IMR-90 (cell line): ENCODE measurements around the gene EIF2B2. TPM values are rescaled to one million over a fixed set of nuclear protein-coding genes. Genes with fewer than 3 reads are reported as not detected.
A peak's percentile ranks its signal among the peaks of the same experiment; 100 is the strongest.

Source experiments
- ATAC-seq: fragments of 200-7000 bp; cut with Tn5 transposase; 2 replicates; pipeline ENCODE4 v1.9.1; 2020; ENCODE audit warnings: low read depth, mild to moderate bottlenecking, moderate library complexity
- BruUV-seq: library from RNA; stranded (reverse); fragments of 400-500 nt; replicated peaks from 2 replicates; lab custom pipeline; 2021; lab: Mats Ljungman, UMichigan
- CTCF ChIA-PET: fragments of 300-600 bp; formaldehyde crosslinking; extraction: SDS; loops from one replicate; lab custom pipeline; 2021; ENCODE audit warnings: antibody characterized with exemption; lab: Yijun Ruan, JAX
- POLR2A ChIA-PET: fragments of 300-600 bp; sonication (Branson Sonifier 250); formaldehyde crosslinking; loops from one replicate; lab custom pipeline; 2022; ENCODE audit warnings: antibody characterized with exemption; ENCODE audit not compliant: unreplicated experiment; lab: Charles Lee
- DNase-seq: peaks from one replicate; pipeline ENCODE4 v3.0.0; 2013
- H2AFZ ChIP-seq: replicated peaks from 2 replicates; pipeline ENCODE3; 2013; ENCODE audit warnings: low read length, mild to moderate bottlenecking; ENCODE audit not compliant: poor library complexity
- H2AK5ac ChIP-seq: 2 replicates; pipeline ENCODE4 v1.6.1; 2013; ENCODE audit warnings: low read depth, low read length, inconsistent platforms
- H2AK9ac ChIP-seq: replicated peaks from 2 replicates; pipeline ENCODE3; 2013; ENCODE audit warnings: mild to moderate bottlenecking, low read depth, low read length, moderate library complexity; ENCODE audit not compliant: poor library complexity
- H2BK120ac ChIP-seq: 2 replicates; pipeline ENCODE4 v1.6.1; 2013; ENCODE audit warnings: low read depth, low read length, inconsistent platforms
- H2BK15ac ChIP-seq: 3 replicates; pipeline ENCODE4 v1.6.1; 2013; ENCODE audit warnings: low read depth, low read length, inconsistent platforms
- H2BK20ac ChIP-seq: 2 replicates; pipeline ENCODE4 v1.6.1; 2013; ENCODE audit warnings: low read depth, mild to moderate bottlenecking, inconsistent platforms, low read length, moderate library complexity
- H2BK5ac ChIP-seq: 2 replicates; pipeline ENCODE4 v1.6.1; 2013; ENCODE audit warnings: mild to moderate bottlenecking, low read depth, low read length, inconsistent platforms; ENCODE audit not compliant: poor library complexity, severe bottlenecking
- H3K14ac ChIP-seq: replicated peaks from 2 replicates; pipeline ENCODE4 v1.6.1; 2013; ENCODE audit warnings: low read depth, low read length, inconsistent platforms
- H3K18ac ChIP-seq: 2 replicates; pipeline ENCODE4 v1.6.1; 2013; ENCODE audit warnings: low read depth, low read length, control low read depth
- H3K23ac ChIP-seq: 2 replicates; pipeline ENCODE4 v1.6.1; 2013; ENCODE audit warnings: low read depth, low read length, inconsistent platforms
- H3K27ac ChIP-seq: 2 replicates; pipeline ENCODE4 v1.5.1; 2013; ENCODE audit warnings: mild to moderate bottlenecking, control low read depth, low read length; ENCODE audit not compliant: insufficient read depth
- H3K27me3 ChIP-seq: 2 replicates; pipeline ENCODE4 v1.6.1; 2013; ENCODE audit warnings: low read length; ENCODE audit not compliant: control insufficient read depth, insufficient read depth
- H3K36me3 ChIP-seq: 2 replicates; pipeline ENCODE4 v1.6.1; 2013; ENCODE audit warnings: low read length, mixed read lengths; ENCODE audit not compliant: control insufficient read depth, insufficient read depth
- H3K4ac ChIP-seq: 2 replicates; pipeline ENCODE4 v1.6.1; 2013; ENCODE audit warnings: low read depth, low read length, inconsistent platforms
- H3K4me1 ChIP-seq: 2 replicates; pipeline ENCODE4 v1.6.1; 2013; ENCODE audit warnings: low read length, mixed read lengths; ENCODE audit not compliant: control insufficient read depth, insufficient read depth
- H3K4me2 ChIP-seq: 2 replicates; pipeline ENCODE4 v1.6.1; 2013; ENCODE audit warnings: low read depth, mild to moderate bottlenecking, control low read depth, low read length, moderate library complexity
- H3K4me3 ChIP-seq: 2 replicates; pipeline ENCODE4 v1.5.1; 2013; ENCODE audit warnings: low read depth, mild to moderate bottlenecking, control low read depth, low read length, moderate library complexity; ENCODE audit not compliant: insufficient read depth
- H3K56ac ChIP-seq: 2 replicates; pipeline ENCODE4 v1.6.1; 2013; ENCODE audit warnings: low read length, inconsistent platforms; ENCODE audit not compliant: insufficient read depth; ENCODE audit errors: extremely low read depth
- H3K79me1 ChIP-seq, 2 experiments: 2 replicates each; pipeline ENCODE4 v1.6.1; 2013; ENCODE audit warnings: low read length in 2 of 2, inconsistent platforms in 1 of 2, low read depth in 1 of 2
- H3K9ac ChIP-seq: 2 replicates; pipeline ENCODE4 v1.6.1; 2013; ENCODE audit warnings: low read depth, low read length, control low read depth
- H3K9me1 ChIP-seq: 2 replicates; pipeline ENCODE4 v1.6.1; 2013; ENCODE audit warnings: low read length, inconsistent platforms; ENCODE audit not compliant: insufficient read depth
- H3K9me3 ChIP-seq: 2 replicates; pipeline ENCODE4 v1.6.1; 2013; ENCODE audit warnings: low read length; ENCODE audit not compliant: control insufficient read depth, insufficient read depth
- H4K20me1 ChIP-seq: 2 replicates; pipeline ENCODE4 v1.6.1; 2013; ENCODE audit warnings: low read length, inconsistent platforms; ENCODE audit not compliant: insufficient read depth
- H4K5ac ChIP-seq: 2 replicates; pipeline ENCODE4 v1.6.1; 2013; ENCODE audit warnings: mild to moderate bottlenecking, low read depth, low read length, control low read depth
- H4K8ac ChIP-seq, 2 experiments: 2 replicates each; pipeline ENCODE4 v1.6.1; 2013; ENCODE audit warnings: low read depth in 2 of 2, low read length in 2 of 2, control low read depth in 1 of 2, inconsistent platforms in 1 of 2
- H4K91ac ChIP-seq: 2 replicates; pipeline ENCODE4 v1.6.1; 2013; ENCODE audit warnings: low read depth, low read length, inconsistent platforms; ENCODE audit not compliant: insufficient read depth
- BHLHE40 ChIP-seq: fragments of 150-350 bp; IDR thresholded peaks from 2 replicates; pipeline ENCODE4 v1.6.1; 2016; ENCODE audit warnings: mild to moderate bottlenecking, low read depth, low read length
- CEBPB ChIP-seq: IDR thresholded peaks from 2 replicates; pipeline ENCODE4 v1.6.1; 2012; ENCODE audit warnings: low read depth, low read length, improper control_type of control experiment
- CHD1 ChIP-seq: IDR thresholded peaks from 2 replicates; pipeline ENCODE4 v1.6.1; 2012; ENCODE audit warnings: low read depth, low read length, improper control_type of control experiment
- ELK1 ChIP-seq: fragments of 150-350 bp; IDR thresholded peaks from 2 replicates; pipeline ENCODE4 v1.6.1; 2016; ENCODE audit warnings: low read depth, mild to moderate bottlenecking, low read length, moderate library complexity, borderline replicate concordance
- FOS ChIP-seq: fragments of 150-350 bp; IDR thresholded peaks from 2 replicates; pipeline ENCODE4 v1.6.1; 2016; ENCODE audit warnings: low read depth, low read length
- MAFK ChIP-seq: IDR thresholded peaks from 2 replicates; pipeline ENCODE4 v1.6.1; 2012; ENCODE audit warnings: low read depth, low read length, improper control_type of control experiment
- MAZ ChIP-seq: IDR thresholded peaks from 2 replicates; pipeline ENCODE4 v1.6.1; 2012; ENCODE audit warnings: low read depth, mild to moderate bottlenecking, low read length, improper control_type of control experiment, moderate library complexity, borderline replicate concordance
- MXI1 ChIP-seq: IDR thresholded peaks from 2 replicates; pipeline ENCODE4 v1.6.1; 2012; ENCODE audit warnings: low read depth, mild to moderate bottlenecking, low read length, moderate library complexity, borderline replicate concordance
- NFE2L2 ChIP-seq: fragments of 150-350 bp; IDR thresholded peaks from 2 replicates; pipeline ENCODE4 v1.6.1; 2016; ENCODE audit warnings: low read depth, mild to moderate bottlenecking, low read length
- POLR2A ChIP-seq: IDR thresholded peaks from 2 replicates; pipeline ENCODE4 v1.6.1; 2012; ENCODE audit warnings: mild to moderate bottlenecking, low read depth, low read length
- RAD21 ChIP-seq: IDR thresholded peaks from 2 replicates; pipeline ENCODE4 v1.6.1; 2012; ENCODE audit warnings: low read length, improper control_type of control experiment
- RCOR1 ChIP-seq: IDR thresholded peaks from 2 replicates; pipeline ENCODE4 v1.6.1; 2012; ENCODE audit warnings: mild to moderate bottlenecking, low read length, improper control_type of control experiment; ENCODE audit not compliant: insufficient replicate concordance
- RFX5 ChIP-seq: IDR thresholded peaks from 2 replicates; pipeline ENCODE4 v1.8.0; 2012; ENCODE audit warnings: low read depth, mild to moderate bottlenecking, low read length, moderate library complexity
- SMC3 ChIP-seq: fragments of 150-350 bp; IDR thresholded peaks from 2 replicates; pipeline ENCODE4 v1.6.1; 2016; ENCODE audit warnings: low read depth, mild to moderate bottlenecking, antibody characterized with exemption, low read length, moderate library complexity
- USF2 ChIP-seq: fragments of 150-350 bp; IDR thresholded peaks from 2 replicates; pipeline ENCODE4 v1.6.1; 2017; ENCODE audit warnings: mild to moderate bottlenecking, antibody characterized with exemption, low read length, low read depth
- WGBS, 2 experiments: methylation state at CpG; one replicate each; pipeline versions ENCODE4 v1.1.5 to v1.1.7; 2013; ENCODE audit warnings: missing lambda C conversion rate in 2 of 2; ENCODE audit not compliant: insufficient read length in 1 of 2; ENCODE audit errors: extremely low coverage in 2 of 2; 5-methylcytosine and 5-hydroxymethylcytosine counted together
- dilution Hi-C: fragments of 300-500 bp; cut with HindIII; formaldehyde crosslinking; loops from one replicate; pipeline ENCODE4 v1.14.3; 2018; ENCODE audit warnings: low sequenced_read_pairs; ENCODE audit not compliant: unreplicated experiment
- in situ Hi-C: fragments of 300-500 bp; cut with MboI; formaldehyde crosslinking; loops from 3 replicates; pipeline ENCODE4 v1.14.3; 2019; ENCODE audit warnings: low sequenced_read_pairs, inconsistent platforms, mixed read lengths
- intact Hi-C: fragments of 100-400 bp; cut with micrococcal nuclease; formaldehyde crosslinking; loops from 2 replicates; pipeline ENCODE4 v1.10.0; 2022
- polyA plus RNA-seq, 3 experiments: library from polyadenylated mRNA; depleted of rRNA; stranded (reverse); fragments of >200 nt; gene quantifications; 2 replicates each; pipeline ENCODE4 v1.2.3, GENCODE V29; 2012; ENCODE audit warnings: low replicate concordance in 1 of 3
- total RNA-seq: library from RNA; depleted of rRNA; stranded (reverse); fragments of >200 nt; gene quantifications from 2 replicates; pipeline ENCODE4 v1.2.3, GENCODE V29; 2012

EIF2B2 gene
- total and polyA plus RNA-seq, 2 of the 4 experiments (the other 2 are of a cell fraction): 63.6 to 70.1 TPM

- in situ Hi-C loops: no loop called here
- TF ChIP-seq CHD1: no peak
- no peak for TF ChIP-seq FOS
- TF ChIP-seq POLR2A: no peak
- TF ChIP-seq MAFK: no peak
- no peak for TF ChIP-seq BHLHE40
- TF ChIP-seq MAZ: no peak
- TF ChIP-seq RCOR1: no peak
- no peak for TF ChIP-seq MXI1
- TF ChIP-seq CEBPB: no peak
- TF ChIP-seq NFE2L2: no peak
- no peak for TF ChIP-seq RFX5
- no peak for TF ChIP-seq ELK1
- no peak for TF ChIP-seq USF2
- no peak for TF ChIP-seq RAD21
- TF ChIP-seq SMC3: no peak
Measured at GRCh38 chr14:75003250-75004027, 718 bp downstream of the EIF2B2 start.

More at GRCh38 chr14:75003250-75004027, 718 bp downstream of the EIF2B2 start:
- H3K9me1 ChIP-seq: peaks cover 11% of the 10 kb centered on the region; the same call in 1 of the 2 replicates
- H2AK9ac ChIP-seq: peak overlapping the region; percentile 92
- peak overlapping the region; percentile 67 for H3K4ac ChIP-seq
- H3K27ac ChIP-seq: peak overlapping the region; percentile 62
- H3K9ac ChIP-seq: peak overlapping the region; percentile 81
- no peak for DNase-seq
- H3K4me3 ChIP-seq: peak overlapping the region; percentile 83
- H2AFZ ChIP-seq: peak overlapping the region; percentile 99
- H2BK120ac ChIP-seq: 0 out of 2 replicates have a peak overlapping the region, but pooled peaks have one; percentile 9
- dilution Hi-C loops (no loop called here), intact Hi-C loops (loop anchor here (2.0 kb wide), 1 partner anchor 57 kb away; no protein-coding TSS in a partner anchor)
- peaks cover 15% of the 10 kb centered on the region for H3K36me3 ChIP-seq
- no peak overlapping the region for H2BK15ac ChIP-seq
- H3K56ac ChIP-seq: peak overlapping the region; percentile 60; the same call in 1 of the 2 replicates
- peak overlapping the region; percentile 91 for H3K4me2 ChIP-seq
- no peak overlapping the region for H2BK20ac ChIP-seq
- BruUV-seq: TSS peak; percentile 87
- H4K5ac ChIP-seq: peak overlapping the region; percentile 78
- peak overlapping the region; percentile 35 for H2BK5ac ChIP-seq
- H3K4me1 ChIP-seq: peaks cover 4% of the 10 kb centered on the region
- peak overlapping the region; percentile 53; the same call in 1 of the 2 replicates for H3K14ac ChIP-seq
- H2AK5ac ChIP-seq: peak overlapping the region; percentile 87
- H4K8ac ChIP-seq: peak overlapping the region; percentile 94 to 99
- peaks cover 22 to 43% of the 10 kb centered on the region in 2 experiments for H3K79me1 ChIP-seq
- H3K9me3 ChIP-seq: no peaks in the 10 kb centered on the region
- H3K23ac ChIP-seq: peak overlapping the region; percentile 54; the same call in 1 of the 2 replicates
- CTCF ChIA-PET: interaction anchor here (0.7 to 1.0 kb wide), 2 partner anchors 8 to 343 kb away, joined by 3 read pairs; no protein-coding TSS in a partner anchor
- no peaks in the 10 kb centered on the region for H4K20me1 ChIP-seq
- peak overlapping the region; percentile 56; the same call in 1 of the 2 replicates for H4K91ac ChIP-seq
- peak; percentile 13; the same call in 1 of the 2 replicates for ATAC-seq
- no peak overlapping the region for H3K18ac ChIP-seq
- POLR2A ChIA-PET: no interaction called here
- 6% methylated on average over 5 of the region's 18 CpGs; no CpG with 5 or more reads in 1 of the 2 experiments for WGBS, 2 experiments
- peaks cover under 1% of the 10 kb centered on the region; the same call in 1 of the 2 replicates for H3K27me3 ChIP-seq
